GM12878 (cell line): Measurements from ENCODE around the gene CPSF3.

Experiments used
- CBFB ChIP-seq: IDR thresholded peaks from 2 replicates; pipeline ENCODE4 v1.6.1; 2016; ENCODE audit warnings: antibody characterized with exemption, low read depth
- CBX5 ChIP-seq: sonication (generic); IDR thresholded peaks from 2 replicates; pipeline ENCODE4 v1.6.1; 2016; ENCODE audit warnings: low read depth, moderate library complexity, mild to moderate bottlenecking, inconsistent platforms
- CHD1 ChIP-seq: IDR thresholded peaks from 2 replicates; pipeline ENCODE4 v1.6.1; 2012; ENCODE audit warnings: low read depth, low read length, improper control_type of control experiment
- CHD4 ChIP-seq: fragments of 200-600 bp; sonication (generic); IDR thresholded peaks from 2 replicates; pipeline ENCODE4 v1.6.1; 2016; ENCODE audit warnings: mild to moderate bottlenecking
- HDAC2 ChIP-seq: fragments of 200-600 bp; sonication (generic); IDR thresholded peaks from 2 replicates; pipeline ENCODE4 v1.6.1; 2017
- HDGF ChIP-seq: fragments of 450-650 bp; IDR thresholded peaks from 2 replicates; pipeline ENCODE4 v1.6.1; 2016; ENCODE audit warnings: antibody characterized with exemption
- POLR2AphosphoS5 ChIP-seq: IDR thresholded peaks from 2 replicates; pipeline ENCODE4 v1.6.1; 2011; ENCODE audit warnings: mild to moderate bottlenecking, low read length, inconsistent platforms
- SREBF2 ChIP-seq: IDR thresholded peaks from 2 replicates; pipeline ENCODE4 v1.6.1; 2012; ENCODE audit warnings: mild to moderate bottlenecking, low read length
- TF ChIP-seq, protein P1 (sequence below), 3 experiments: IDR thresholded peaks in 2 of 3; conservative IDR thresholded peaks in 1 of 3; 2 replicates each; pipeline ENCODE4 v1.5.1; 2011; ENCODE audit warnings: low read depth in 3 of 3, low read length in 3 of 3, mild to moderate bottlenecking in 3 of 3, control low read depth in 2 of 3, moderate library complexity in 2 of 3, inconsistent platforms in 1 of 3, mixed read lengths in 1 of 3; ENCODE audit not compliant: control insufficient read depth in 2 of 3, insufficient read depth in 1 of 3; ENCODE audit errors: extremely low read depth in 1 of 3

DNA sequence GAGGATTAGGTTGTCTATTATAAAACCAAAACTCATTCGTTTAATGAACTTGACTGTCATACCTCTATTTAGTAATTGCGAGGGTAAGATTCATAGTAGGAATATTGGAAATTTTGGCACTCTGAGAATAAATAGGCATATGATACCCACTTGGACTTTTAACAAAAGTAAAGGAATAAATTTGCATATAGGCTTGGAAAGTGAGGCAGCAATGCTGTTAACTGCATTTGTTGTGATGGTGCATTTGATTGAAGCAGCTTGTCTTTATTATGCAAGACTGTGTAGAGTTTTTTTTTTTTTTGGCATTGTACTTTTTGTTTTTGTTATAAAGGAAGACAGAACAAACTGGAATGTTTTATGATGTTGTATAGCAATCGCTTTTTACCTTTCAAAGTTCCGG lies 19.0 kb upstream of the CPSF3 start:
- TF ChIP-seq CBFB = no peak
- TF ChIP-seq, protein P1, sequence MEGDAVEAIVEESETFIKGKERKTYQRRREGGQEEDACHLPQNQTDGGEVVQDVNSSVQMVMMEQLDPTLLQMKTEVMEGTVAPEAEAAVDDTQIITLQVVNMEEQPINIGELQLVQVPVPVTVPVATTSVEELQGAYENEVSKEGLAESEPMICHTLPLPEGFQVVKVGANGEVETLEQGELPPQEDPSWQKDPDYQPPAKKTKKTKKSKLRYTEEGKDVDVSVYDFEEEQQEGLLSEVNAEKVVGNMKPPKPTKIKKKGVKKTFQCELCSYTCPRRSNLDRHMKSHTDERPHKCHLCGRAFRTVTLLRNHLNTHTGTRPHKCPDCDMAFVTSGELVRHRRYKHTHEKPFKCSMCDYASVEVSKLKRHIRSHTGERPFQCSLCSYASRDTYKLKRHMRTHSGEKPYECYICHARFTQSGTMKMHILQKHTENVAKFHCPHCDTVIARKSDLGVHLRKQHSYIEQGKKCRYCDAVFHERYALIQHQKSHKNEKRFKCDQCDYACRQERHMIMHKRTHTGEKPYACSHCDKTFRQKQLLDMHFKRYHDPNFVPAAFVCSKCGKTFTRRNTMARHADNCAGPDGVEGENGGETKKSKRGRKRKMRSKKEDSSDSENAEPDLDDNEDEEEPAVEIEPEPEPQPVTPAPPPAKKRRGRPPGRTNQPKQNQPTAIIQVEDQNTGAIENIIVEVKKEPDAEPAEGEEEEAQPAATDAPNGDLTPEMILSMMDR (IDR thresholded peaks at IDR 0.05 in 2 of 3, conservative IDR thresholded peaks at IDR 0.05 in 1 of 3; ENCODE audit: control insufficient read depth in 2 of 3, extremely low read depth in 1 of 3, insufficient read depth in 1 of 3, low read depth in 3 of 3, low read length in 3 of 3) = no peak
- no peak for TF ChIP-seq CHD4
- TF ChIP-seq CBX5 = no peak
- no peak for TF ChIP-seq HDGF
- TF ChIP-seq POLR2AphosphoS5 = no peak
- no peak for TF ChIP-seq SREBF2
- no peak for TF ChIP-seq HDAC2
- no peak for TF ChIP-seq CHD1
